ENCODE measurements around the gene CD151. TPM values are rescaled to one million over a fixed set of nuclear protein-coding genes. Genes with fewer than 3 reads are reported as not detected.

CD151 gene
- total RNA-seq, 6 experiments from 2014 or later = 719 to 1,001 (median 755) TPM

DNA sequence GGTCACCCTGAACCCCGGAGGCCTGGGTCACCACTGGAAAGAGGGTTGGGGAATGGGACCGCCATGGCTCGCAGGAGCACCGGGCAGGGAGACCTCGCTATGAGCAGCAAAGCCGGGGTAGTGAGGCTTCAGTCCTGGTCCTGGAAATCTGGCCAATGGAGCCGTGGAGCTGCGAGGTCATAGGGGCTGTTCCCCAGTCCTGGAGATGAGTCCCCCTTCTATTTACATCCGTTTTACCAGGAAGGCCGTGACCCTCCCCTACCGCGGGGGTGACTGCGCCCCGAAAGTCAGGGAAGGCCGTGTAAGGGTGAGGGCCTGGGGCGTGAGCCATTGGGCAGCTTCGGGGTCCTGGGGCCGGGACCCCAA is 28.2 kb upstream of the CD151 start:
- TF ChIP-seq, protein P1, sequence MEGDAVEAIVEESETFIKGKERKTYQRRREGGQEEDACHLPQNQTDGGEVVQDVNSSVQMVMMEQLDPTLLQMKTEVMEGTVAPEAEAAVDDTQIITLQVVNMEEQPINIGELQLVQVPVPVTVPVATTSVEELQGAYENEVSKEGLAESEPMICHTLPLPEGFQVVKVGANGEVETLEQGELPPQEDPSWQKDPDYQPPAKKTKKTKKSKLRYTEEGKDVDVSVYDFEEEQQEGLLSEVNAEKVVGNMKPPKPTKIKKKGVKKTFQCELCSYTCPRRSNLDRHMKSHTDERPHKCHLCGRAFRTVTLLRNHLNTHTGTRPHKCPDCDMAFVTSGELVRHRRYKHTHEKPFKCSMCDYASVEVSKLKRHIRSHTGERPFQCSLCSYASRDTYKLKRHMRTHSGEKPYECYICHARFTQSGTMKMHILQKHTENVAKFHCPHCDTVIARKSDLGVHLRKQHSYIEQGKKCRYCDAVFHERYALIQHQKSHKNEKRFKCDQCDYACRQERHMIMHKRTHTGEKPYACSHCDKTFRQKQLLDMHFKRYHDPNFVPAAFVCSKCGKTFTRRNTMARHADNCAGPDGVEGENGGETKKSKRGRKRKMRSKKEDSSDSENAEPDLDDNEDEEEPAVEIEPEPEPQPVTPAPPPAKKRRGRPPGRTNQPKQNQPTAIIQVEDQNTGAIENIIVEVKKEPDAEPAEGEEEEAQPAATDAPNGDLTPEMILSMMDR (IDR thresholded peaks at IDR 0.05) = no peak

DNA sequence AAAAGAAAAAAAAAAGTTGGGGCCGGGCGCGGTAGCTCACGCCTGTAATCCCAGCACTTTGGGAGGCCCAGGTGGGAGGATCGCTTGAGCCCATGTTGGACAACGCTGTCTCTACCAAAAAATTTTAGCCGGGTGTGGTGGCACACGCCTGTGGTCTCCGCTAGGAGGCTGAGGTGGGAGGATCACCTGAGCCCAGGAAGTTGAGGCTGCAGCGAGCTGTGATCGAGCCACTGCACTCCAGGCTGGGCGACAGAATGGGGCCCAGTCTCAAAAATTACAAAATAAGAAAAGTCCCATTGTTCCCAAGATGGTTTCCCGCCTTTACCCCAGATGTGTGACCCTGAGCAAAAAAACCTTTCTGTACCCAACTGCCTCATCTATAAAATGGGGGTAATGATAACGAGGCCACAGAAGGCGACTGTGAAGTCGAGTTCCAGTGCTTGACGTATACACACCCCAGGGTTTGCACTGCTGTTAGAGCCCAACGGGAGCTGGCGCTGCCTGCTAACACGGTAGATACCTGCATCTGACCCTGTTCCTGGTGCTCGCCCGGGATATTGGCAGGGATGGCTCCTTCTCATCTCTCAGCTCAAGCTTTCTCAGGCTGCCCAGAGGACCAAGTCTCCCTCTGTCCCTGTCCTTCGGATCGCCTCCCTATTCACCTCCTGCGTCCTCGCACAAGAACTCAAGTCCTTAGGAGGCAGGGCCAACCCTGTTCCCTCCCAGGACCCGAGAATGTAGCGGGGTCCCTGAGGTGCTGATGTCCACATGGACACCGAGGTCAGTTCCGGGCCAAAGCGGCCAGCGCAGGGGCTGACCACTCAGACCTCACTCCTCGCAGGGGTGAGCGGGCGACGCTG is 24.1 kb upstream of the CD151 start:
- Mint-ChIP-seq H3K27ac (peak overlapping the region; percentile 100), H3K4me1 (ENCODE audit: low read depth) (peaks cover 38% of the 10 kb centered on the region), H3K4me3 (peak overlapping the region; percentile 98), H3K27me3 (ENCODE audit: insufficient read depth) (peaks cover 14% of the 10 kb centered on the region), H3K9me3 (no peaks in the 10 kb centered on the region), H3K36me3 (ENCODE audit: low read depth) (peaks cover 30% of the 10 kb centered on the region)
- TF ChIP-seq, protein P1 (IDR thresholded peaks at IDR 0.05) = no peak
- DNase-seq = peak; percentile 69

More for the DNA sequence above, 28.2 kb upstream of the CD151 start:
- Mint-ChIP-seq H3K27me3 (ENCODE audit: insufficient read depth) (peaks cover 2% of the 10 kb centered on the region; the same call in 1 of the 2 replicates), H3K36me3 (ENCODE audit: low read depth) (peaks cover 4% of the 10 kb centered on the region), H3K4me3 (peak overlapping the region; percentile 85), H3K4me1 (ENCODE audit: low read depth) (peaks cover 18% of the 10 kb centered on the region), H3K9me3 (no peaks in the 10 kb centered on the region), H3K27ac (peak overlapping the region; percentile 52; the same call in 1 of the 2 replicates)
- no peak for DNase-seq

DNA sequence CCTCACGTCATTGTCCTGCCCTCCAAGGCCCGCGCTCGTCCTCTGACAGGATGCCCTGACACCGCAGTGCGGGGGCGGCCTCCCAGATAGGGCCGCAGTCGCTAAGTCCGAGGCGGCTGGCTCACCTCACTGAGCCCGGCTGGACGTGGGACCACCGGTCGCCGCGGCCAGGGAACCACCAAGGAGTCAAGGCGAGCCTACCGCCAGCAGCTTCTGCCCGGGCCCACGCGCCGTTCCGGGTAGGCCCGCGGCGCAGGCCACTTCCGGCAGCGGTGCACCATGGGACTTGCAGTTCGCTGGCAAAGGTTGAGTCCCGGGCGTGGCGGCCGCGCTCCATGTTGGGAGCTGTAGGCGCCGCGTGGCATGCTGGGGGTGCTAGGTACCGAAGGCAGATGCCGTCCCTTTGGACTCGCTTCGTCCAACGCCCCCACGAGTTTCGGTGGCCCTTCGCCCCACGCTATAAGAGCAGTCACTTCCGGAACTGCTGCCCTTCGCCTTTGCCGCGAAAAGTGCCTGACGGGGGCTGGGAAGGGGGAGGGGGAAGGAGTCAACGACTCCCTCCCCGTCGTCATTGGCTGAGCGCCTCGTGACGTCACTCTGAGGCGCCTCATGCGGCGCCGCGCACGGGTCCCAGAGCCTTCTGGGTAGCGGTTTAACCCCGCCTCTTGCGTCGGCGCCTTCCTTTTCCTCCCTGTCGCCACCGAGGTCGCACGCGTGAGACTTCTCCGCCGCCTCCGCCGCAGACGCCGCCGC is 23.3 kb upstream of the CD151 start, which contains the start of gene RPLP2:
Gene RPLP2, plus strand, starts transcription at position 681 of the 753 bp plus-strand sequence. CDS start 268 bp downstream, outside the sequence.
- peaks cover 18% of the 10 kb centered on the region for H3K27me3 Mint-ChIP-seq (ENCODE audit: insufficient read depth)
- H3K36me3 Mint-ChIP-seq (ENCODE audit: low read depth) = peaks cover 30% of the 10 kb centered on the region
- no peaks in the 10 kb centered on the region for H3K9me3 Mint-ChIP-seq
- H3K4me1 Mint-ChIP-seq (ENCODE audit: low read depth) = peaks cover 34% of the 10 kb centered on the region
- peak within 1 kb of the TSS; percentile 98 for H3K4me3 Mint-ChIP-seq
- H3K27ac Mint-ChIP-seq = peak within 1 kb of the TSS; percentile 100
- DNase-seq = peak; percentile 95
- TF ChIP-seq, protein P1 (IDR thresholded peaks at IDR 0.05) = no peak

DNA sequence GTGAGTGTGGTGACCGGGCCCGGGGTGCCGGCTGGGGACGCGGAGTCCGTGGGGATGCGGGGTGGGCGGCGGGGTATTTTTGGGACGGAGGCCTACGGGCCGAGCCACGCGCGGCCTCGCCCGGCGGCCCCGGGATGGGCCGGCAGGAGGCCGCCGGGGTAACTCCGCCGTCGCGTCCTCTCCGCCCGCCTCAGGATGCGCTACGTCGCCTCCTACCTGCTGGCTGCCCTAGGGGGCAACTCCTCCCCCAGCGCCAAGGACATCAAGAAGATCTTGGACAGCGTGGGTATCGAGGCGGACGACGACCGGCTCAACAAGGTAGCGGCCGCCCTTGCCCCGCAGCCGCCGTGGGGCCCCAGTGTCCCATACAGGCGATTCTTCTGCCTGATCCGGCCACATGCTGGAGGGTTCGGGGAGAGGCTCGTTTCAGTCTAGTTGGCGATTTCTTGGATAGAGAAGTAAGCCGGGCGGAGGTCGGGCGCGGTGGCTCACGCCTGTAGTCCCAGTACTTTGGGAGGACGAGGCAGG is 22.6 kb upstream of the CD151 start:
- TF ChIP-seq, protein P1 (IDR thresholded peaks at IDR 0.05) = peak; percentile 41; the same call in 1 of the 2 replicates
- Mint-ChIP-seq H3K4me3 (peak overlapping the region; percentile 98), H3K27me3 (ENCODE audit: insufficient read depth) (peaks cover 18% of the 10 kb centered on the region), H3K4me1 (ENCODE audit: low read depth) (peaks cover 32% of the 10 kb centered on the region), H3K27ac (peak overlapping the region; percentile 100), H3K9me3 (no peaks in the 10 kb centered on the region), H3K36me3 (ENCODE audit: low read depth) (peaks cover 30% of the 10 kb centered on the region)
- no peak for DNase-seq

DNA sequence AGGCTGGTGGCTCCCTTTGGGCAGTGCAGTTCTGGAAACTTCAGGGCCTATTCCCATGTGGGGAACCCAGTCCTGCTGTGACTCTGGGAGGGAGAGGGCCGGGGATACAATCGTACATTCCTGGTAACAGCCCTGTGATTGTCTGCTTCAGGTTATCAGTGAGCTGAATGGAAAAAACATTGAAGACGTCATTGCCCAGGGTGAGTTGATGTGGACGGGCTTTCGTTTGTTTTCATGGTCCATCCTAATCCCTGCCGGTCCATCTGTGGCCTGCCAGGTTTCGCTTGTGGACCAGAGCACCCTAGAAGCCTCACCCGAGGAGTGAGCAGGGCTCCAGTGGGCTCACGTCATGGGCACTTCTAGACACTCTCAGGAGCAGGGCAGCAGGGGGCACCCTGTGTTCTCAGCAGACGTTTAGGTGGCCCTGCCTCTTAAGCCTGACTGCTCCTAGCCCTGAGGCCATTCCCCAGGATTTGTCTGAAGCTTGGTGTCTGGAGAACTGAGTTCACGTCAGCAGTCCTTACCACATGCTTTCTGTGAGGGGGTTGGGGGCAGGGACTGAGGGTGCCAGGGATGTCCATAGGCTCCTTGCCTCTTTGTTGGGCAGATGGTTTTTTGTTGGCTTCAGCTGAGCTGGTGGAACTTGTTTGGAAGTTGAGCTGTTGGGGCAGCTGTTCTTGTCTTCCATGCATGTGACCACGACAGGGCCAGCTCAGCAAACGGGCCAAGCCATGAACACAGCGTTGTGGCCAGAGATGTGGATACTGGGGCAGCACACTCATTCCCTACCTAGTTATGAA is 21.1 kb upstream of the CD151 start:
- peaks cover 30% of the 10 kb centered on the region for H3K36me3 Mint-ChIP-seq (ENCODE audit: low read depth)
- H3K9me3 Mint-ChIP-seq = no peaks in the 10 kb centered on the region
- TF ChIP-seq, protein P1 (IDR thresholded peaks at IDR 0.05) = peak; percentile 32; the same call in 1 of the 2 replicates
- H3K4me3 Mint-ChIP-seq = peak overlapping the region; percentile 98
- no peak for DNase-seq
- H3K4me1 Mint-ChIP-seq (ENCODE audit: low read depth) = peaks cover 32% of the 10 kb centered on the region
- H3K27me3 Mint-ChIP-seq (ENCODE audit: insufficient read depth) = peaks cover 25% of the 10 kb centered on the region
- peak overlapping the region; percentile 73 for H3K27ac Mint-ChIP-seq

All from HFFc6 (cell line).